ENCODE results near the gene CASKIN1.

- no peak for TF ChIP-seq CTCF (IDR thresholded peaks at IDR 0.05)
- TF ChIP-seq POLR2A (IDR thresholded peaks at IDR 0.05): no peak
These were observed 38.2 kb downstream of the CASKIN1 start for GRCh38 chr16:2158262-2158638.

Measured in testis (tissue), 2 donors.